ENCODE data around the gene C1QTNF2. TPM values are rescaled to one million over a fixed set of nuclear protein-coding genes. Genes with fewer than 3 reads are reported as not detected.

Gene C1QTNF2
- total and polyA plus RNA-seq, 2 of the 4 experiments (the other 2 are of a cell fraction), result 0.72 to 1.2 TPM

- no peak overlapping the region for H2BK15ac ChIP-seq (ENCODE audit: low read depth, low read length)
- ATAC-seq (ENCODE audit: low read depth) (no peak), DNase-seq (no peak)
- H3K4me2 ChIP-seq (ENCODE audit: low read depth, low read length), result no peak overlapping the region
- CTCF ChIA-PET, result interaction anchor here (1.4 kb wide), 1 partner anchor 11 kb away, joined by 5 read pairs; no protein-coding TSS in a partner anchor
- no peak overlapping the region for H4K8ac ChIP-seq (ENCODE audit: low read depth in 2 of 2, low read length in 2 of 2)
- POLR2A ChIA-PET (ENCODE audit: unreplicated experiment), result no interaction called here
- H3K27ac ChIP-seq (ENCODE audit: insufficient read depth, low read length), result no peak overlapping the region
- H3K9me3 ChIP-seq (ENCODE audit: control insufficient read depth, insufficient read depth, low read length), result no peaks in the 10 kb centered on the region
- dilution Hi-C loops (cut with HindIII; ENCODE audit: low sequenced_read_pairs, unreplicated experiment) (no loop called here), intact Hi-C loops (cut with micrococcal nuclease) (no loop called here), in situ Hi-C loops (cut with MboI; ENCODE audit: low sequenced_read_pairs) (no loop called here)
- BruUV-seq (replicated peaks), result no TSS peak
- H3K9ac ChIP-seq (ENCODE audit: low read depth, low read length), result no peak overlapping the region
- no peak overlapping the region for H2AFZ ChIP-seq (replicated peaks; ENCODE audit: low read length, poor library complexity)
- peaks cover 2% of the 10 kb centered on the region for H3K27me3 ChIP-seq (ENCODE audit: control insufficient read depth, insufficient read depth, low read length)
- H3K79me1 ChIP-seq (ENCODE audit: low read depth in 1 of 2, low read length in 2 of 2), result no peaks in the 10 kb centered on the region
- no peak overlapping the region for H3K4me3 ChIP-seq (ENCODE audit: insufficient read depth, low read depth, low read length)
- H3K23ac ChIP-seq (ENCODE audit: low read depth, low read length), result no peak overlapping the region
- H4K20me1 ChIP-seq (ENCODE audit: insufficient read depth, low read length), result no peaks in the 10 kb centered on the region
- TF ChIP-seq RAD21 (IDR thresholded peaks at IDR 0.05; ENCODE audit: low read length) (no peak), RFX5 (IDR thresholded peaks at IDR 0.05; ENCODE audit: low read depth, low read length) (no peak)
- no peak overlapping the region for H2BK120ac ChIP-seq (ENCODE audit: low read depth, low read length)
- H3K9me1 ChIP-seq (ENCODE audit: insufficient read depth, low read length), result peaks cover 3% of the 10 kb centered on the region; the same call in 1 of the 2 replicates
- H2AK5ac ChIP-seq (ENCODE audit: low read depth, low read length), result no peak overlapping the region
- H4K5ac ChIP-seq (ENCODE audit: low read depth, low read length), result no peak overlapping the region
- no peak overlapping the region for H3K18ac ChIP-seq (ENCODE audit: low read depth, low read length)
- no peak overlapping the region for H3K4ac ChIP-seq (ENCODE audit: low read depth, low read length)
- no peak overlapping the region for H3K14ac ChIP-seq (replicated peaks; ENCODE audit: low read depth, low read length)
- H3K36me3 ChIP-seq (ENCODE audit: control insufficient read depth, insufficient read depth, low read length), result no peaks in the 10 kb centered on the region
- no peak overlapping the region for H2AK9ac ChIP-seq (replicated peaks; ENCODE audit: low read depth, low read length, poor library complexity)
- no CpG with 5 or more reads among the region's 2 CpGs for WGBS, 2 experiments (ENCODE audit: extremely low coverage in 2 of 2, insufficient read length in 1 of 2)
- no peak overlapping the region for H4K91ac ChIP-seq (ENCODE audit: insufficient read depth, low read depth, low read length)
- H3K56ac ChIP-seq (ENCODE audit: extremely low read depth, insufficient read depth, low read length), result no peak overlapping the region
- H2BK5ac ChIP-seq (ENCODE audit: low read depth, low read length, poor library complexity, severe bottlenecking), result no peak overlapping the region
- no peak overlapping the region for H2BK20ac ChIP-seq (ENCODE audit: low read depth, low read length)
- H3K4me1 ChIP-seq (ENCODE audit: control insufficient read depth, insufficient read depth, low read length), result no peaks in the 10 kb centered on the region
Measured at GRCh38 chr5:160380041-160380440, 9.6 kb upstream of the C1QTNF2 start.
